ENCODE results near the gene TM4SF18. TPM values are rescaled to one million over a fixed set of nuclear protein-coding genes. Genes with fewer than 3 reads are reported as not detected.

TM4SF18 gene
- polyA plus RNA-seq, 1 of the 3 experiments (the other 2 are of a cell fraction): 0.30 TPM

- H3K9me2 ChIP-seq: no peaks in the 10 kb centered on the region
- H3K36me3 ChIP-seq (replicated peaks in 1 of 2; ENCODE audit: control insufficient read depth in 1 of 2, insufficient read depth in 2 of 2, low read length in 1 of 2): no peaks in the 10 kb centered on the region
- no peaks in the 10 kb centered on the region for H4K20me1 ChIP-seq (ENCODE audit: insufficient read depth)
- H3K27me3 ChIP-seq (ENCODE audit: insufficient read depth): no peaks in the 10 kb centered on the region
- ChIA-PET CTCF (interaction anchor here (0.6 to 0.7 kb wide), 2 partner anchors 83 to 124 kb away, joined by 3 read pairs; no protein-coding TSS in a partner anchor), POLR2A (no interaction called here)
- no peak for DNase-seq
- H3K4me3 ChIP-seq (ENCODE audit: low read depth in 2 of 2, low read length in 1 of 2): no peak overlapping the region
- H3K27ac ChIP-seq (ENCODE audit: low read depth in 2 of 2, low read length in 1 of 2): no peak overlapping the region
- WGBS (ENCODE audit: low lambda C conversion rate): 75% methylated on average over 6 of the region's 6 CpGs
- TF ChIP-seq RCOR1 (IDR thresholded peaks at IDR 0.05; ENCODE audit: low read length) (no peak), RAD21 (IDR thresholded peaks at IDR 0.05; ENCODE audit: low read length) (no peak), NFIC (IDR thresholded peaks at IDR 0.05; ENCODE audit: borderline replicate concordance) (no peak), TCF12 (IDR thresholded peaks at IDR 0.05) (no peak), NRF1 (IDR thresholded peaks at IDR 0.05; ENCODE audit: low read depth, low read length) (no peak), RFX5 (IDR thresholded peaks at IDR 0.05; ENCODE audit: low read length) (no peak), GATA2 (CRISPR knock-in tag; IDR thresholded peaks at IDR 0.05) (no peak), RXRA (IDR thresholded peaks at IDR 0.05; ENCODE audit: borderline replicate concordance, low read depth) (no peak), SIN3A (IDR thresholded peaks at IDR 0.05; ENCODE audit: borderline replicate concordance, low read depth, low read length) (no peak)
- TF ChIP-seq, protein P1, sequence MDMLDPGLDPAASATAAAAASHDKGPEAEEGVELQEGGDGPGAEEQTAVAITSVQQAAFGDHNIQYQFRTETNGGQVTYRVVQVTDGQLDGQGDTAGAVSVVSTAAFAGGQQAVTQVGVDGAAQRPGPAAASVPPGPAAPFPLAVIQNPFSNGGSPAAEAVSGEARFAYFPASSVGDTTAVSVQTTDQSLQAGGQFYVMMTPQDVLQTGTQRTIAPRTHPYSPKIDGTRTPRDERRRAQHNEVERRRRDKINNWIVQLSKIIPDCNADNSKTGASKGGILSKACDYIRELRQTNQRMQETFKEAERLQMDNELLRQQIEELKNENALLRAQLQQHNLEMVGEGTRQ (IDR thresholded peaks at IDR 0.05; ENCODE audit: borderline replicate concordance, low read depth, low read length): no peak
- H3K9me3 ChIP-seq: no peaks in the 10 kb centered on the region
- H3K4me1 ChIP-seq (ENCODE audit: control insufficient read depth in 1 of 2, insufficient read depth in 2 of 2, low read depth in 1 of 2, low read length in 1 of 2): no peaks in the 10 kb centered on the region
- no peak overlapping the region for H3K9ac ChIP-seq
- no peak overlapping the region for H2AFZ ChIP-seq (ENCODE audit: low read depth)
- no peaks in the 10 kb centered on the region for H3K79me2 ChIP-seq (ENCODE audit: insufficient read depth)
- no peak overlapping the region for H3K4me2 ChIP-seq
- H3F3A ChIP-seq (replicated peaks; ENCODE audit: insufficient read depth): no peaks in the 10 kb centered on the region
Measured at GRCh38 chr3:149356044-149356592, 22.7 kb upstream of the TM4SF18 start.

GRCh38 chr3:149353581-149354184 lies 20.2 kb upstream of the TM4SF18 start:
- Histone ChIP-seq H3K27me3 (ENCODE audit: insufficient read depth) (no peaks in the 10 kb centered on the region), H3K9me2 (no peaks in the 10 kb centered on the region), H3K4me1 (ENCODE audit: control insufficient read depth in 1 of 2, insufficient read depth in 2 of 2, low read depth in 1 of 2, low read length in 1 of 2) (no peaks in the 10 kb centered on the region), H3K36me3 (replicated peaks in 1 of 2; ENCODE audit: control insufficient read depth in 1 of 2, insufficient read depth in 2 of 2, low read length in 1 of 2) (no peaks in the 10 kb centered on the region), H3F3A (replicated peaks; ENCODE audit: insufficient read depth) (no peaks in the 10 kb centered on the region), H3K4me3 (ENCODE audit: low read depth in 2 of 2, low read length in 1 of 2) (no peak overlapping the region), H3K27ac (ENCODE audit: low read depth in 2 of 2, low read length in 1 of 2) (no peak overlapping the region), H3K9ac (no peak overlapping the region), H3K9me3 (no peaks in the 10 kb centered on the region), H3K79me2 (ENCODE audit: insufficient read depth) (no peaks in the 10 kb centered on the region), H3K4me2 (no peak overlapping the region), H4K20me1 (ENCODE audit: insufficient read depth) (no peaks in the 10 kb centered on the region), H2AFZ (ENCODE audit: low read depth) (no peak overlapping the region)
- no peak for DNase-seq
- POLR2A ChIA-PET: no interaction called here
- CTCF ChIA-PET: interaction anchor here (1.2 to 3.7 kb wide), 6 partner anchors 15 to 135 kb away, joined by 3 to 23 read pairs (median 4); no protein-coding TSS in a partner anchor
- WGBS (ENCODE audit: low lambda C conversion rate): 50% methylated on average over 1 of the region's 1 CpG
- TF ChIP-seq, protein P2, sequence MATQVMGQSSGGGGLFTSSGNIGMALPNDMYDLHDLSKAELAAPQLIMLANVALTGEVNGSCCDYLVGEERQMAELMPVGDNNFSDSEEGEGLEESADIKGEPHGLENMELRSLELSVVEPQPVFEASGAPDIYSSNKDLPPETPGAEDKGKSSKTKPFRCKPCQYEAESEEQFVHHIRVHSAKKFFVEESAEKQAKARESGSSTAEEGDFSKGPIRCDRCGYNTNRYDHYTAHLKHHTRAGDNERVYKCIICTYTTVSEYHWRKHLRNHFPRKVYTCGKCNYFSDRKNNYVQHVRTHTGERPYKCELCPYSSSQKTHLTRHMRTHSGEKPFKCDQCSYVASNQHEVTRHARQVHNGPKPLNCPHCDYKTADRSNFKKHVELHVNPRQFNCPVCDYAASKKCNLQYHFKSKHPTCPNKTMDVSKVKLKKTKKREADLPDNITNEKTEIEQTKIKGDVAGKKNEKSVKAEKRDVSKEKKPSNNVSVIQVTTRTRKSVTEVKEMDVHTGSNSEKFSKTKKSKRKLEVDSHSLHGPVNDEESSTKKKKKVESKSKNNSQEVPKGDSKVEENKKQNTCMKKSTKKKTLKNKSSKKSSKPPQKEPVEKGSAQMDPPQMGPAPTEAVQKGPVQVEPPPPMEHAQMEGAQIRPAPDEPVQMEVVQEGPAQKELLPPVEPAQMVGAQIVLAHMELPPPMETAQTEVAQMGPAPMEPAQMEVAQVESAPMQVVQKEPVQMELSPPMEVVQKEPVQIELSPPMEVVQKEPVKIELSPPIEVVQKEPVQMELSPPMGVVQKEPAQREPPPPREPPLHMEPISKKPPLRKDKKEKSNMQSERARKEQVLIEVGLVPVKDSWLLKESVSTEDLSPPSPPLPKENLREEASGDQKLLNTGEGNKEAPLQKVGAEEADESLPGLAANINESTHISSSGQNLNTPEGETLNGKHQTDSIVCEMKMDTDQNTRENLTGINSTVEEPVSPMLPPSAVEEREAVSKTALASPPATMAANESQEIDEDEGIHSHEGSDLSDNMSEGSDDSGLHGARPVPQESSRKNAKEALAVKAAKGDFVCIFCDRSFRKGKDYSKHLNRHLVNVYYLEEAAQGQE (IDR thresholded peaks at IDR 0.05; ENCODE audit: low read depth, low read length): 0 out of 2 replicates have a peak, but pooled peaks have one; percentile 30
- TF ChIP-seq, protein P1 (IDR thresholded peaks at IDR 0.05; ENCODE audit: borderline replicate concordance, low read depth, low read length): no peak
- TF ChIP-seq, protein P3, sequence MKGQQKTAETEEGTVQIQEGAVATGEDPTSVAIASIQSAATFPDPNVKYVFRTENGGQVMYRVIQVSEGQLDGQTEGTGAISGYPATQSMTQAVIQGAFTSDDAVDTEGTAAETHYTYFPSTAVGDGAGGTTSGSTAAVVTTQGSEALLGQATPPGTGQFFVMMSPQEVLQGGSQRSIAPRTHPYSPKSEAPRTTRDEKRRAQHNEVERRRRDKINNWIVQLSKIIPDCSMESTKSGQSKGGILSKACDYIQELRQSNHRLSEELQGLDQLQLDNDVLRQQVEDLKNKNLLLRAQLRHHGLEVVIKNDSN (IDR thresholded peaks at IDR 0.05; ENCODE audit: borderline replicate concordance, low read depth): no peak
- TF ChIP-seq RAD21 (IDR thresholded peaks at IDR 0.05; ENCODE audit: low read length): no peak
